HepG2 (cell line): Measurements from ENCODE around the gene DUS2. TPM values are rescaled to one million over a fixed set of nuclear protein-coding genes. Genes with fewer than 3 reads are reported as not detected.

Experiments
- CCAR2 ChIP-seq: fragments of 200-400 bp; formaldehyde crosslinking; optimal IDR thresholded peaks from 2 replicates; pipeline ENCODE3; 2018; ENCODE audit warnings: low read depth, mild to moderate bottlenecking, low read length, moderate library complexity
- DPF2 ChIP-seq: sonication (generic); formaldehyde crosslinking; IDR thresholded peaks from 2 replicates; pipeline ENCODE4 v1.4.0; 2020; ENCODE audit warnings: mild to moderate bottlenecking, low read depth, missing genetic modification reagents, borderline replicate concordance
- FOXM1 ChIP-seq: sonication (generic); formaldehyde crosslinking; IDR thresholded peaks from 2 replicates; pipeline ENCODE4 v1.5.0; 2020; ENCODE audit warnings: missing genetic modification reagents
- GLMP ChIP-seq: sonication (generic); formaldehyde crosslinking; IDR thresholded peaks from 2 replicates; pipeline ENCODE4 v1.9.0; 2021; ENCODE audit warnings: missing genetic modification reagents, mild to moderate bottlenecking, borderline replicate concordance
- HHEX ChIP-seq: IDR thresholded peaks from 2 replicates; pipeline ENCODE4 v1.6.1; 2016; ENCODE audit warnings: control low read depth
- HINFP ChIP-seq: sonication (generic); formaldehyde crosslinking; IDR thresholded peaks from 2 replicates; pipeline ENCODE4 v1.4.0; 2020; ENCODE audit warnings: low read depth, mild to moderate bottlenecking, missing genetic modification reagents
- HNRNPK ChIP-seq: fragments of 200-400 bp; formaldehyde crosslinking; IDR thresholded peaks from 2 replicates; pipeline ENCODE4 v1.6.1; 2018; ENCODE audit warnings: low read length, low read depth, moderate library complexity, mild to moderate bottlenecking; ENCODE audit not compliant: poor library complexity, severe bottlenecking
- HNRNPL ChIP-seq: fragments of 200-400 bp; formaldehyde crosslinking; IDR thresholded peaks from 2 replicates; pipeline ENCODE4 v1.6.1; 2017; ENCODE audit warnings: mild to moderate bottlenecking, low read depth, low read length
- KLF12 ChIP-seq: sonication (generic); formaldehyde crosslinking; IDR thresholded peaks from 2 replicates; pipeline ENCODE4 v1.4.0; 2020; ENCODE audit warnings: missing genetic modification reagents, borderline replicate concordance
- KLF6 ChIP-seq: IDR thresholded peaks from 2 replicates; pipeline ENCODE4 v1.8.0; 2016; ENCODE audit warnings: missing biosample characterization, missing genetic modification reagents
- NFYB ChIP-seq: sonication (generic); formaldehyde crosslinking; IDR thresholded peaks from 2 replicates; pipeline ENCODE4 v1.4.0; 2020; ENCODE audit warnings: missing genetic modification reagents
- NR2F1 ChIP-seq, 2 experiments: fragments of 450-650 bp in 1 of 2; formaldehyde crosslinking in 1 of 2; IDR thresholded peaks; 2 replicates each; pipeline versions ENCODE4 v1.5.0 to v1.6.1; 2016 to 2020; ENCODE audit warnings: mild to moderate bottlenecking in 1 of 2, missing compliant biosample characterization in 1 of 2, missing genetic modification reagents in 1 of 2, moderate library complexity in 1 of 2
- REPIN1 ChIP-seq: sonication (generic); formaldehyde crosslinking; IDR thresholded peaks from 2 replicates; pipeline ENCODE4 v1.8.0; 2022; ENCODE audit warnings: missing genetic modification reagents, low read depth, mild to moderate bottlenecking, borderline replicate concordance
- REXO4 ChIP-seq: sonication (generic); formaldehyde crosslinking; IDR thresholded peaks from 2 replicates; pipeline ENCODE4 v1.8.0; 2022; ENCODE audit warnings: missing genetic modification reagents, mild to moderate bottlenecking, borderline replicate concordance
- SAP130 ChIP-seq: IDR thresholded peaks from 2 replicates; pipeline ENCODE4 v1.6.1; 2016; ENCODE audit warnings: low read depth
- SCMH1 ChIP-seq: sonication (generic); formaldehyde crosslinking; IDR thresholded peaks from 2 replicates; pipeline ENCODE4 v1.9.0; 2021; ENCODE audit warnings: missing genetic modification reagents, mild to moderate bottlenecking, borderline replicate concordance
- SOX5 ChIP-seq: IDR thresholded peaks from 2 replicates; pipeline ENCODE4 v1.6.1; 2016; ENCODE audit warnings: borderline replicate concordance
- SRSF1 ChIP-seq: fragments of 200-400 bp; formaldehyde crosslinking; optimal IDR thresholded peaks from 2 replicates; pipeline ENCODE3; 2017; ENCODE audit warnings: mild to moderate bottlenecking, low read depth, low read length, moderate library complexity
- ZBTB25 ChIP-seq: IDR thresholded peaks from 2 replicates; pipeline ENCODE4 v1.6.1; 2018; ENCODE audit warnings: missing genetic modification reagents
- ZMAT5 ChIP-seq: sonication (generic); formaldehyde crosslinking; IDR thresholded peaks from 2 replicates; pipeline ENCODE4 v1.5.0; 2020; ENCODE audit warnings: mild to moderate bottlenecking, low read depth, missing genetic modification reagents, borderline replicate concordance
- ZNF230 ChIP-seq: sonication (generic); formaldehyde crosslinking; IDR thresholded peaks from 2 replicates; pipeline ENCODE4 v1.4.0; 2020; ENCODE audit warnings: mild to moderate bottlenecking, missing genetic modification reagents
- ZNF503 ChIP-seq: sonication (generic); formaldehyde crosslinking; IDR thresholded peaks from 2 replicates; pipeline ENCODE4 v1.4.0; 2020; ENCODE audit warnings: missing genetic modification reagents
- ZNF7 ChIP-seq: IDR thresholded peaks from 2 replicates; pipeline ENCODE4 v1.6.1; 2016; ENCODE audit warnings: missing biosample characterization, missing genetic modification reagents
- ZNF841 ChIP-seq: sonication (generic); formaldehyde crosslinking; IDR thresholded peaks from 2 replicates; pipeline ENCODE4 v1.8.1; 2023; ENCODE audit warnings: missing genetic modification reagents, borderline replicate concordance
- polyA plus RNA-seq, 8 experiments: library from polyadenylated mRNA; depleted of rRNA in 3 of 8; stranded (reverse) in 7 of 8; unstranded in 1 of 8; fragments of >200 nt; fragmentation: Illumina TruSeq in 4 of 8; extraction: Trizol in 4 of 8; gene quantifications; 2 replicates each; pipeline versions ENCODE4 v1.2.1 to v1.2.3, GENCODE V29; 2011 to 2016; ENCODE audit warnings: low read depth in 4 of 8, missing spikeins in 1 of 8, mixed read lengths in 1 of 8; ENCODE audit not compliant: insufficient read depth in 1 of 8
- total RNA-seq, 5 experiments: library from RNA; depleted of rRNA; stranded (reverse); fragments of >200 nt; fragmentation: Illumina TruSeq; extraction: Trizol; gene quantifications; 2 replicates each; pipeline ENCODE4 v1.2.3, GENCODE V29; 2016; ENCODE audit warnings: low read depth in 1 of 5

DUS2 gene
- total and polyA plus RNA-seq, 2 of the 13 experiments (the other 11 are each of a cell fraction or from before 2014, with no cell fraction given) = 17.8 to 25.1 TPM

- TF ChIP-seq CCAR2 (no peak), HINFP (CRISPR knock-in tag) (no peak; the same call in 1 of the 2 replicates), HNRNPK (peak; percentile 69), KLF12 (CRISPR knock-in tag) (no peak), ZMAT5 (no peak), GLMP (CRISPR knock-in tag) (no peak), SRSF1 (no peak), REPIN1 (CRISPR knock-in tag) (0 out of 2 replicates have a peak, but pooled peaks have one; percentile 8), FOXM1 (CRISPR knock-in tag) (0 out of 2 replicates have a peak, but pooled peaks have one; percentile 28), REXO4 (CRISPR knock-in tag) (no peak), ZBTB25 (CRISPR knock-in tag) (peak; percentile 11; the same call in 1 of the 2 replicates), SOX5 (CRISPR knock-in tag) (no peak), DPF2 (CRISPR knock-in tag) (no peak), ZNF7 (CRISPR knock-in tag) (no peak), SAP130 (CRISPR knock-in tag) (no peak; the same call in 1 of the 2 replicates), SCMH1 (CRISPR knock-in tag) (no peak), ZNF230 (CRISPR knock-in tag) (no peak; the same call in 1 of the 2 replicates), HNRNPL (no peak), NR2F1 (CRISPR knock-in tag; IDR thresholded peaks at IDR 0.05) (peak in 1 of 2 experiments; percentile 31; a peak in 2 of 4 replicates), NFYB (CRISPR knock-in tag) (peak; percentile 40; the same call in 1 of the 2 replicates), HHEX (CRISPR knock-in tag) (no peak), ZNF841 (CRISPR knock-in tag) (no peak; the same call in 1 of the 2 replicates), KLF6 (CRISPR knock-in tag) (0 out of 2 replicates have a peak, but pooled peaks have one; percentile 13), ZNF503 (no peak)
Measured at GRCh38 chr16:68085259-68086071, 62.4 kb downstream of the DUS2 start, which contains the start of gene NFATC3 (continued).
